Spinal cord (tissue), 10 donors: ENCODE results near the gene POLD4. TPM values are rescaled to one million over a fixed set of nuclear protein-coding genes. Genes with fewer than 3 reads are reported as not detected.
A peak's percentile ranks its signal among the peaks of the same experiment; 100 is the strongest.

Experiments used
- DNase-seq, 6 donors: peaks; one replicate each; pipeline versions ENCODE4 v3.0.0 to v3.0.0-alpha.2; 2013 to 2015; ENCODE audit warnings: low spot score in 6 of 6, low read depth in 4 of 6
- H3K27ac ChIP-seq: one replicate; pipeline ENCODE4 v1.5.1; 2013; ENCODE audit warnings: low read depth, low read length, control low read depth
- H3K27me3 ChIP-seq: one replicate; pipeline ENCODE4 v1.6.1; 2013; ENCODE audit warnings: low read length; ENCODE audit not compliant: control insufficient read depth, insufficient read depth
- H3K36me3 ChIP-seq: one replicate; pipeline ENCODE4 v1.6.1; 2013; ENCODE audit warnings: low read length; ENCODE audit not compliant: control insufficient read depth, insufficient read depth
- H3K4me1 ChIP-seq: one replicate; pipeline ENCODE4 v1.6.1; 2013; ENCODE audit warnings: low read length; ENCODE audit not compliant: control insufficient read depth, insufficient read depth
- H3K4me3 ChIP-seq: one replicate; pipeline ENCODE4 v1.5.1; 2013; ENCODE audit warnings: low read depth, low read length, control low read depth
- H3K9me3 ChIP-seq: one replicate; pipeline ENCODE4 v1.6.1; 2013; ENCODE audit warnings: low read length; ENCODE audit not compliant: control insufficient read depth, insufficient read depth
- WGBS: methylation state at CpG from one replicate; pipeline ENCODE4 v1.1.5; 2013; ENCODE audit warnings: missing lambda C conversion rate; ENCODE audit not compliant: insufficient coverage; 5-methylcytosine and 5-hydroxymethylcytosine counted together
- polyA plus RNA-seq, 2 donors: library from polyadenylated mRNA; unstranded; fragments of 120-200 nt; gene quantifications; one replicate each; pipeline ENCODE4 v1.2.1, GENCODE V29; 2013; ENCODE audit not compliant: insufficient read length in 2 of 2
- total RNA-seq, 2 donors: library from RNA; depleted of rRNA in 1 of 2; stranded (reverse); fragments of 120-200 nt in 1 of 2; fragments of >200 nt in 1 of 2; gene quantifications; one replicate each; pipeline versions ENCODE4 v1.2.3 to v1.2.4, GENCODE V29; 2013 to 2014
- donor health status: healthy.

Gene POLD4
- total and polyA plus RNA-seq, 4 donors = 7.8 to 34.8 (median 25.6) TPM

GRCh38 chr11:67371911-67372320, 18.6 kb upstream of the POLD4 start:
- H3K36me3 ChIP-seq = no peaks in the 10 kb centered on the region
- peak overlapping the region; percentile 21 for H3K4me3 ChIP-seq
- peaks cover 60% of the 10 kb centered on the region for H3K4me1 ChIP-seq
- H3K9me3 ChIP-seq = no peaks in the 10 kb centered on the region
- no peak overlapping the region for H3K27ac ChIP-seq
- DNase-seq = no peak
- peaks cover 43% of the 10 kb centered on the region for H3K27me3 ChIP-seq
- WGBS = 28% methylated on average over 9 of the region's 16 CpGs

DNA sequence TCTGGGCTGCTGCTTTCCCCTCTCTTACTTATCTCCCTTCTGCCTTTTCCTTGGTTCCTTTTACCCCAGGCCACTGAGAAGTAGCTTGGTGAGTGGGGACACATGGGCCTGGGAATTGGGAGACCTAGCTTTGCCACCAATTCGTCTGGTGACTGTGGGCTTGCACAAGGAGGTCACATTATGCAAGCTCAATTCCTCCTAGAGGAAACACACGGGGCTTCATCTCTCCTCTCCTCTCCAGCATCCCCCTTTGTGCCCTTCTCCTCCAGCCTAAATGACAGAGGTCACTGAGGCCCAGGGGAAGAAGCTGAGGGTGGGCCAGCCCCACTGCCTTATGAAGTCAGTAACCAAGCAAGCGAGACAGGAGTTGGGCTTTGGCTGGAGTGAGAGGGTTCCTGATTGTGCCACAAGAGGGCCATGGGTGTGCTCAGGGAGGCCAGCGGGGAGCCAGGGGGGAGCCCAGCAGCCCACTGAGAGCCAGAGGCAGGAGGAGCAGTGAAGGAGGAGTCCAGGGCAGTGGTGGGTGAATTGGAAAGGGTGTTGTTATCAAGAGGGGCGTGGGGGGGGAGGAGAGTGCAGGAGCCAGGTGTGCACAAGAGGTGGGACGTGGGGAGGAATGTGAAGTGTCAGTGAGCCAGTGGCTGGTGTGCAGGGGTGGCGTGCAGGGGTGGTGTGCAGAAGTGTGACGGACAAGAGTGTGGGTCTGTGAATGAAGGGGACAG, 18.0 kb upstream of the POLD4 start:
- Histone ChIP-seq H3K27me3 (peaks cover 40% of the 10 kb centered on the region), H3K36me3 (no peaks in the 10 kb centered on the region), H3K4me1 (peaks cover 63% of the 10 kb centered on the region), H3K9me3 (no peaks in the 10 kb centered on the region), H3K27ac (no peak overlapping the region), H3K4me3 (no peak overlapping the region)
- 66% methylated on average over 7 of the region's 8 CpGs for WGBS
- no peak for DNase-seq

- peak in 1 of 6 donors; percentile 31 for DNase-seq
- H3K27me3 ChIP-seq = peaks cover 31% of the 10 kb centered on the region
- peaks cover under 1% of the 10 kb centered on the region for H3K36me3 ChIP-seq
- no peak overlapping the region for H3K27ac ChIP-seq
- WGBS = 38% methylated on average over 11 of the region's 14 CpGs
- H3K9me3 ChIP-seq = no peaks in the 10 kb centered on the region
- H3K4me1 ChIP-seq = peaks cover 63% of the 10 kb centered on the region
- H3K4me3 ChIP-seq = no peak overlapping the region
Measured at GRCh38 chr11:67370351-67371076, 17.2 kb upstream of the POLD4 start.

GRCh38 chr11:67369801-67370284, 16.5 kb upstream of the POLD4 start:
- WGBS = 45% methylated on average over 11 of the region's 12 CpGs

DNA sequence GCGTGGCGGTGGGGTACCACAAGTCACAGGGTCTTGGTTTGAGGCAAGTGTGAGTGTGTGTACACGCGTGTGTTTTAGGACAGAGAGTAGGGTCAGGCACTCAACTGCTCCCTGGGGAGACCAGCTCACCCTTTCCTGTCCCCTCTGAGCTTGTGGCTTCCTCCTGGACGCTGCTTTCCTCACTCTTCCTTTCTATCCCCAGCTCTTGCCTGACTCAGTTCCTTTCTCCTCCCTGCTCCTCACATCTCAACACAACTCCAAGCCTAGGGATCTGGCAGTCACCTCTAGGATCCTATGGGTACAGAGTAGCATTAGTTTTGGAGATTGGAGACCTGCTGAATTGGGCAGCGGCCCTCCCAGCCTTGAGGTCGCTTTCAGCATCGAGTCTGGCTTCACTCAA, 15.9 kb upstream of the POLD4 start:
- WGBS = 88% methylated on average over 8 of the region's 8 CpGs
- H3K36me3 ChIP-seq = peaks cover 6% of the 10 kb centered on the region

More at GRCh38 chr11:67369801-67370284, 16.5 kb upstream of the POLD4 start:
- peaks cover 28% of the 10 kb centered on the region for H3K27me3 ChIP-seq
- H3K9me3 ChIP-seq = no peaks in the 10 kb centered on the region
- peaks cover 6% of the 10 kb centered on the region for H3K36me3 ChIP-seq
- no peak for DNase-seq
- peaks cover 67% of the 10 kb centered on the region for H3K4me1 ChIP-seq
- H3K4me3 ChIP-seq = no peak overlapping the region
- H3K27ac ChIP-seq = no peak overlapping the region

GRCh38 chr11:67368621-67369020, 15.3 kb upstream of the POLD4 start:
- H3K4me1 ChIP-seq = peaks cover 58% of the 10 kb centered on the region

More for the DNA sequence above, 15.9 kb upstream of the POLD4 start:
- Histone ChIP-seq H3K4me3 (no peak overlapping the region), H3K9me3 (no peaks in the 10 kb centered on the region), H3K4me1 (peaks cover 65% of the 10 kb centered on the region), H3K27ac (no peak overlapping the region), H3K27me3 (peaks cover 22% of the 10 kb centered on the region)
- no peak for DNase-seq

GRCh38 chr11:67367761-67368227, 14.4 kb upstream of the POLD4 start:
- Histone ChIP-seq H3K4me1 (peaks cover 55% of the 10 kb centered on the region), H3K27ac (no peak overlapping the region), H3K36me3 (peaks cover 6% of the 10 kb centered on the region), H3K4me3 (no peak overlapping the region), H3K27me3 (peaks cover 16% of the 10 kb centered on the region), H3K9me3 (no peaks in the 10 kb centered on the region)
- WGBS = 77% methylated on average over 7 of the region's 7 CpGs
- DNase-seq = peak in 1 of 6 donors; percentile 88

More at GRCh38 chr11:67368621-67369020, 15.3 kb upstream of the POLD4 start:
- Histone ChIP-seq H3K9me3 (no peaks in the 10 kb centered on the region), H3K4me3 (no peak overlapping the region), H3K27ac (no peak overlapping the region), H3K36me3 (peaks cover 6% of the 10 kb centered on the region), H3K27me3 (peaks cover 16% of the 10 kb centered on the region)
- DNase-seq = no peak
- WGBS = 79% methylated on average over 2 of the region's 3 CpGs

GRCh38 chr11:67366961-67367760, 13.8 kb upstream of the POLD4 start:
- Histone ChIP-seq H3K9me3 (no peaks in the 10 kb centered on the region), H3K36me3 (peaks cover 6% of the 10 kb centered on the region), H3K4me3 (no peak overlapping the region), H3K4me1 (peaks cover 53% of the 10 kb centered on the region), H3K27me3 (peaks cover 14% of the 10 kb centered on the region), H3K27ac (peak overlapping the region; percentile 17)
- DNase-seq = peak in 2 of 6 donors; percentile 47 to 60
- WGBS = 62% methylated on average over 16 of the region's 25 CpGs

DNA sequence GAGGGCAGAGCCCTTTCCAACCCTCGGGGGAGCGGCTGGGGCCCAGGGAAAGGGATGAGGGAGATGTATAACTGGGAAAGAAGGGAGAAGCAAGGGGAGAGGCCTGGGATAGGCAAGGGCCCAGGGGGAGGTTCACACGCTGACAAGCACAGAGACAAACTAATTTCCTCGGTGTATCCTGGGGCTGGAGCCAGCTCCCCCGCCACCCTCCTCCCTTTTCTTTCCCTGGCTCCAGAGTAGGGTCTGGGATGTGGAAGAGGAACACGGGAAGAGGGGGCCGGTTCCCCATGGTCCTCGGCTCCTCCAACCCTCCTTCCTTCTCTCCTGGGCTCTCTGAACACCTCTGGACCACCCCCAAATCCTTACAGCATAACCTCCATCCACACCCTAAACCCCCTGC, 13.2 kb upstream of the POLD4 start:
- H3K9me3 ChIP-seq = no peaks in the 10 kb centered on the region
- H3K4me3 ChIP-seq = no peak overlapping the region
- H3K27me3 ChIP-seq = peaks cover 8% of the 10 kb centered on the region
- 18% methylated on average over 4 of the region's 8 CpGs for WGBS
- H3K36me3 ChIP-seq = peaks cover 10% of the 10 kb centered on the region
- peak in 2 of 6 donors; percentile 52 to 80 for DNase-seq
- H3K27ac ChIP-seq = peak overlapping the region; percentile 17
- H3K4me1 ChIP-seq = peaks cover 47% of the 10 kb centered on the region
